Right cardiac atrium (tissue), 5 donors: ENCODE results near the gene MT1H. TPM values are rescaled to one million over a fixed set of nuclear protein-coding genes. Genes with fewer than 3 reads are reported as not detected.
A peak's percentile ranks its signal among the peaks of the same experiment; 100 is the strongest.

Source experiments
- ATAC-seq, 2 donors: fragments of 200-7000 bp; cut with Tn5 transposase; one replicate each; pipeline versions ENCODE4 v1.8.0 to v1.9.1; 2020; ENCODE audit warnings: moderate library complexity in 2 of 2, mild to moderate bottlenecking in 1 of 2
- DNase-seq, 3 donors: peaks; one replicate each; pipeline ENCODE4 v3.0.0-alpha.2; 2020
- H3K27ac ChIP-seq: one replicate; pipeline ENCODE4 v1.5.1; 2013; ENCODE audit warnings: mild to moderate bottlenecking, low read length, control low read depth, moderate library complexity
- H3K27me3 ChIP-seq: one replicate; pipeline ENCODE4 v1.6.1; 2013; ENCODE audit not compliant: control insufficient read depth, insufficient read depth
- H3K4me1 ChIP-seq: one replicate; pipeline ENCODE4 v1.6.1; 2013; ENCODE audit warnings: low read length; ENCODE audit not compliant: control insufficient read depth, insufficient read depth
- H3K4me3 ChIP-seq: one replicate; pipeline ENCODE4 v1.5.1; 2013; ENCODE audit warnings: low read length, control low read depth
- H3K9me3 ChIP-seq: one replicate; pipeline ENCODE4 v1.6.1; 2013; ENCODE audit warnings: low read length; ENCODE audit not compliant: control insufficient read depth
- WGBS: extraction: QIAGEN DNeasy Blood & Tissue Kit; methylation state at CpG from one replicate; pipeline ENCODE4 v1.1.7; 2013; 5-methylcytosine and 5-hydroxymethylcytosine counted together
- intact Hi-C, 4 donors: fragments of 100-400 bp; cut with DNase I; formaldehyde crosslinking; loops; one replicate each; pipeline versions ENCODE4 v1.11.0 to v1.14.0; 2022 to 2023
- polyA plus RNA-seq: library from polyadenylated mRNA; stranded (reverse); fragments of 200-250 nt; gene quantifications from one replicate; pipeline ENCODE4 v1.2.3, GENCODE V29; 2013
- total RNA-seq, 4 donors: library from RNA; stranded (reverse); fragmentation: NEBNext Ultra II Directional; extraction: Animal tissue kit (Norgen Biotek cat#: 25700); gene quantifications; one replicate each; pipeline ENCODE4 v1.2.1, GENCODE V29; 2021
- donor health status: healthy with polysubstance abuse.
- donor health status: DM: no; HTN: yes; CAD: no.
- donor health status: DM: no; HTN: no; CAD: no.
- donor health status: DM: no; HTN: yes; CAD: no; lungs with severe emphysema.
- donor health status: DM: yes; HTN: yes; CAD: no.

The MT1H gene
- total and polyA plus RNA-seq, 5 donors: not detected

- ATAC-seq (no peak), DNase-seq (no peak)
- H3K4me3 ChIP-seq: no peak overlapping the region
- H3K27ac ChIP-seq: no peak overlapping the region
- intact Hi-C loops: loop anchor here in 2 of 4 donors (10.0 kb wide), 2 partner anchors 86 to 176 kb away; partner anchors contain the start of gene MT2A (in 1 of the 2)
- no peaks in the 10 kb centered on the region for H3K9me3 ChIP-seq
- no peaks in the 10 kb centered on the region for H3K4me1 ChIP-seq
- no peaks in the 10 kb centered on the region for H3K27me3 ChIP-seq
- WGBS: 63% methylated on average over 4 of the region's 4 CpGs
Measured at GRCh38 chr16:56690420-56691122, 21.0 kb downstream of the MT1H start.

DNA sequence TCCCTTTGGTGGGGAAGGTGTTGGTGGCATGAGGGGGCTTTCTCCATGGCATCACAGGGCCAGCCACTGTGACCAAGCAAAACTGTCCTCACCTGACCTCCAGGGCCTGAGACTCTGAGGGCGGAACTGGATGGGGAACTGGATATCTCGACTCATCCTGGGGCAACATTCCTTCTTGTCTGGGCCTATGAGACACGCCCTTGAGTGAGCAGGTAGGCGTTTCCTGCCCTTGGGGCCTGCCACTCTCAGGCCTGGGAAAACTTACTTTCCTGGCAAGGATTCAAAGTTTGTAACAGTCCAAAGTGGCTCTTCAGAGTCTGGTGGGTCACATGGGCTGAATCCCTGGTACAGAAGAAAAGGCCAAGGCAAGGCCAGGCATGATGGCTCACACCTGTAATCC lies 22.3 kb downstream of the MT1H start:
- H3K27me3 ChIP-seq: no peaks in the 10 kb centered on the region
- intact Hi-C loops: loop anchor here in 2 of 4 donors (10.0 kb wide), 2 partner anchors 87 to 177 kb away; partner anchors contain the start of gene MT2A (in 1 of the 2)
- H3K9me3 ChIP-seq: no peaks in the 10 kb centered on the region
- H3K27ac ChIP-seq: no peak overlapping the region
- H3K4me1 ChIP-seq: no peaks in the 10 kb centered on the region
- DNase-seq: no peak
- peak; percentile 53 to 69 for ATAC-seq
- WGBS: 48% methylated on average over 4 of the region's 4 CpGs
- H3K4me3 ChIP-seq: no peak overlapping the region

- intact Hi-C loops: loop anchor here in 2 of 4 donors (10.0 kb wide), 2 partner anchors 90 to 180 kb away; partner anchors contain the start of gene MT2A (in 1 of the 2)
- no peak for DNase-seq
- no peaks in the 10 kb centered on the region for H3K27me3 ChIP-seq
Measured at GRCh38 chr16:56695246-56695645, 25.6 kb downstream of the MT1H start.

GRCh38 chr16:56697456-56698155 lies 28.0 kb downstream of the MT1H start:
- no peak overlapping the region for H3K27ac ChIP-seq
- ATAC-seq (no peak), DNase-seq (no peak)
- no peak overlapping the region for H3K4me3 ChIP-seq
- WGBS: 87% methylated on average over 5 of the region's 5 CpGs
- H3K9me3 ChIP-seq: peaks cover 2% of the 10 kb centered on the region
- intact Hi-C loops: loop anchor here in 2 of 4 donors (10.0 kb wide), 2 partner anchors 93 to 183 kb away; partner anchors contain the start of gene MT2A (in 1 of the 2)
- no peaks in the 10 kb centered on the region for H3K27me3 ChIP-seq
- H3K4me1 ChIP-seq: no peaks in the 10 kb centered on the region

More at GRCh38 chr16:56695246-56695645, 25.6 kb downstream of the MT1H start:
- H3K4me1 ChIP-seq: no peaks in the 10 kb centered on the region
- no peak for ATAC-seq
- no peak overlapping the region for H3K27ac ChIP-seq
- peaks cover 2% of the 10 kb centered on the region for H3K9me3 ChIP-seq
- WGBS: 72% methylated on average over 1 of the region's 1 CpG
- no peak overlapping the region for H3K4me3 ChIP-seq

GRCh38 chr16:56700195-56700594 lies 30.6 kb downstream of the MT1H start:
- H3K27me3 ChIP-seq: no peaks in the 10 kb centered on the region
- H3K4me3 ChIP-seq: no peak overlapping the region
- 9% methylated on average over 1 of the region's 1 CpG for WGBS
- H3K9me3 ChIP-seq: peaks cover 2% of the 10 kb centered on the region
- no peaks in the 10 kb centered on the region for H3K4me1 ChIP-seq
- DNase-seq: no peak
- H3K27ac ChIP-seq: no peak overlapping the region
- ATAC-seq: no peak
- intact Hi-C loops: loop anchor here in 3 of 4 donors (2.0 to 10.0 kb wide), 6 partner anchors 95 to 188 kb away; partner anchors contain the start of gene MT2A (in 1 of the 3)

GRCh38 chr16:56700631-56701030 lies 31.0 kb downstream of the MT1H start:
- no peak overlapping the region for H3K4me3 ChIP-seq
- peaks cover 2% of the 10 kb centered on the region for H3K9me3 ChIP-seq
- H3K27ac ChIP-seq: no peak overlapping the region
- DNase-seq (no peak), ATAC-seq (no peak)
- intact Hi-C loops: loop anchor here in 3 of 4 donors (2.0 to 10.0 kb wide), 6 partner anchors 96 to 188 kb away; partner anchors contain the start of gene MT2A (in 1 of the 3)
- 98% methylated on average over 1 of the region's 1 CpG for WGBS
- H3K27me3 ChIP-seq: no peaks in the 10 kb centered on the region
- no peaks in the 10 kb centered on the region for H3K4me1 ChIP-seq

GRCh38 chr16:56701534-56701933 lies 31.9 kb downstream of the MT1H start:
- H3K27me3 ChIP-seq: no peaks in the 10 kb centered on the region
- intact Hi-C loops: loop anchor here in 3 of 4 donors (2.0 to 10.0 kb wide), 6 partner anchors 97 to 189 kb away; partner anchors contain the start of gene MT2A (in 1 of the 3)
- no peak overlapping the region for H3K27ac ChIP-seq
- peaks cover 2% of the 10 kb centered on the region for H3K9me3 ChIP-seq
- 87% methylated on average over 7 of the region's 7 CpGs for WGBS
- DNase-seq (no peak), ATAC-seq (no peak)
- H3K4me3 ChIP-seq: no peak overlapping the region
- H3K4me1 ChIP-seq: no peaks in the 10 kb centered on the region

DNA sequence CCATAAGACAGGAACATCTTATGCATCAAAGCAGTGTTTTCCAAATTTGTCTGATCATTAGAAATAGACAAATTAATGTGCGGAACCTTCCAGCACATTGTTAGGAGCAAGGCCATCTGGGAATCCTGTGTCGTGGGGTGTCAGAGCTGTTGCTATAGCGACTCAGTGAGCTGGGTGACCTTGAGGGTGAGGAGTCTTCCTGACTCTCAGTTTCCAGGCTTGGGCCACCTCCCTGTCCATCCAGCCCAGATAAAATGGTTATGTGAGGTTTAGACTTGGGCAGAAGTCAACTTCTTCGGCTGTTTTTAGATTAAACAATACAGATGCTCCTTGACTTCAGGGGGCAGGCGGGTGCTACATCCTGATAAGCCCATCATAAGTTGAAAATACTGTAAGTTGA lies 33.2 kb downstream of the MT1H start:
- no peaks in the 10 kb centered on the region for H3K9me3 ChIP-seq
- ATAC-seq (no peak), DNase-seq (no peak)
- no peaks in the 10 kb centered on the region for H3K27me3 ChIP-seq
- H3K4me1 ChIP-seq: no peaks in the 10 kb centered on the region
- no peak overlapping the region for H3K4me3 ChIP-seq
- WGBS: 79% methylated on average over 5 of the region's 5 CpGs
- intact Hi-C loops: loop anchor here in 2 of 4 donors (2.0 to 10.0 kb wide), 6 partner anchors 28 to 191 kb away; partner anchors contain the start of gene MT2A (in 1 of the 2)
- no peak overlapping the region for H3K27ac ChIP-seq

- H3K27ac ChIP-seq: no peak overlapping the region
- no peak for ATAC-seq
- no peak overlapping the region for H3K4me3 ChIP-seq
- no peaks in the 10 kb centered on the region for H3K27me3 ChIP-seq
- intact Hi-C loops: loop anchor here in 1 of 4 donors (10.0 kb wide), 3 partner anchors 104 to 194 kb away; partner anchors contain the start of gene MT2A
- 58% methylated on average over 13 of the region's 13 CpGs for WGBS
- no peaks in the 10 kb centered on the region for H3K9me3 ChIP-seq
- no peak for DNase-seq
- H3K4me1 ChIP-seq: no peaks in the 10 kb centered on the region
Measured at GRCh38 chr16:56708525-56709442, 39.2 kb downstream of the MT1H start.

DNA sequence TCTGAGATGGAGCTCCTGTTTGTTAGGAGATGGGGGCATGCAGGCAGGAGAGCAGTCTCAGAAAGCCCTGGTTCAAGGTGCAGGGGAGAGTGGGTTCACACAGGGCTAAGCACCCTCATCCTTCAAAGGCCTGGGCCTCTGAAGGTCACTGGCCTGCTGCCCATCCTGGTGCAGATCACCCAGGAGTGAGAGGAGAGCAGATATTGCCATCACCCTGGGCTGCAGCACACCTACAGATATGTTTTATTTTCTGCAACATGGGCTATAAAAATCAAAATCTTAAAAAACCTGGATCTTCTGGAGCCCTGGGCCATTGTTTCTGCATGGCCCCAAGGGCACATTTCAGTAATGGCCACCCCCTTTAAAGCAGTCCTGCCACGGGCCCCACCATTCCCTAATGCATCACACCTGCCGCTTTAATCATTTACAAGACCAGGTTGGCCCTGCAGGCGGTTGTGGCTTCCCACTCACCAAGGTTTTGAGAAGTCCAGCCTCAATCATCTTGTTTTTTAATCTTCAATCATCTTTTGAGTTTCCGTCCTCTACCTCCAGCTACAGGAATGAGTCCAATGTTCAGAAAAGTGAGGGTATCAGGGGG lies 39.9 kb downstream of the MT1H start:
- no peaks in the 10 kb centered on the region for H3K9me3 ChIP-seq
- H3K4me3 ChIP-seq: no peak overlapping the region
- intact Hi-C loops: loop anchor here in 1 of 4 donors (10.0 kb wide), 3 partner anchors 105 to 195 kb away; partner anchors contain the start of gene MT2A
- DNase-seq (no peak), ATAC-seq (no peak)
- no peaks in the 10 kb centered on the region for H3K27me3 ChIP-seq
- no peak overlapping the region for H3K27ac ChIP-seq
- 84% methylated on average over 4 of the region's 4 CpGs for WGBS
- no peaks in the 10 kb centered on the region for H3K4me1 ChIP-seq
